ES-I3 (cell line): ENCODE measurements around the gene SIGLEC12.
"Not testable (repeated sequence)": the region's sequence is repeated elsewhere in the genome, so short reads cannot be mapped to it uniquely, and the experiment has no call there.

Source experiments
- H3K36me3 ChIP-seq: 2 replicates; pipeline ENCODE4 v1.6.1; 2013; ENCODE audit warnings: mild to moderate bottlenecking, low read length, control low read depth, moderate library complexity; ENCODE audit not compliant: insufficient read depth
- H3K4me1 ChIP-seq: 2 replicates; pipeline ENCODE4 v1.6.1; 2013; ENCODE audit warnings: mild to moderate bottlenecking, control low read depth, low read length; ENCODE audit not compliant: insufficient read depth
- H3K9ac ChIP-seq: 2 replicates; pipeline ENCODE4 v1.6.1; 2013; ENCODE audit warnings: low read depth, mild to moderate bottlenecking, low read length, moderate library complexity
- H3K9me3 ChIP-seq: 2 replicates; pipeline ENCODE4 v1.6.1; 2013; ENCODE audit warnings: mild to moderate bottlenecking, low read length, moderate library complexity; ENCODE audit not compliant: control insufficient read depth, insufficient read depth

Gene SIGLEC12

DNA sequence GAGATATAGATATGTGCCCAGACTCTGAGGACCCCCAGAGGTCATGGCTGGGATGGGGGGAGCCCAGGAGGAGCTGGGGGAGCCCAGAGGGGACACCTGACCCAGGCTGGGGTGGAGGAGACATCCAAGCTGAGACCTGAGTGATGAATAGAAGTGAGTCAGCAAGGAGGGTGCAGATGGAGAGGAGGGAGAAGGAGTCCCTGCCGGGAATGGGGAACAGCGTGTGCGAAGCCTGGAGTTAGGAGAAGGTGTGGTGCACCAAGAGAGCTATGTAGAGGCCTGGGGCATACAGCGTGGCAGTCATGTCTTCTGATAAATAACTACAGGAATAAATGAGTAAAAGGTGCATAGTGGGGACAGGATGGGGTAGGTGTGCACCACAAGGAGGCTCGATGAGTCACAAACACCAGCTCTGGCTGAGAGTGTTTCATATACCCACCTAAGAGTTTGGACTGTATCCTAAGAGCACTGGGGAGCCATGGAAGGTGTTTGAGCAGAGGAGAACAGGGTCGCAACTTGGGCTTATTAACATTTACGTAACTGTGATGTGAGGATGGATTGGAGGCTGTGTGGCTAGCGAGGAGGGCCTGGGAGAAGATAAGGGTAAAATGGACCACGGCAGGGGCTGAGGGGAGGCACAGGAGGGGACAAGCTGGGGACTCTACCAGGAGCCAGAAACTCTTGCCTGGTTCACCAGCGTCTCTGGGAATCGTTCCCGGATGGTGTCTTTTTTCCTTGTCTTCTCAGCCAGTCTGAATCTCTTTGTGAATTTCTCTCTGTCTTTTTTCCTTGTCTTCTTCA lies 21.9 kb downstream of the SIGLEC12 start:
- Histone ChIP-seq H3K36me3 (no peaks in the 10 kb centered on the region), H3K4me1 (no peaks in the 10 kb centered on the region), H3K9me3 (no peaks in the 10 kb centered on the region), H3K9ac (no peak overlapping the region)

DNA sequence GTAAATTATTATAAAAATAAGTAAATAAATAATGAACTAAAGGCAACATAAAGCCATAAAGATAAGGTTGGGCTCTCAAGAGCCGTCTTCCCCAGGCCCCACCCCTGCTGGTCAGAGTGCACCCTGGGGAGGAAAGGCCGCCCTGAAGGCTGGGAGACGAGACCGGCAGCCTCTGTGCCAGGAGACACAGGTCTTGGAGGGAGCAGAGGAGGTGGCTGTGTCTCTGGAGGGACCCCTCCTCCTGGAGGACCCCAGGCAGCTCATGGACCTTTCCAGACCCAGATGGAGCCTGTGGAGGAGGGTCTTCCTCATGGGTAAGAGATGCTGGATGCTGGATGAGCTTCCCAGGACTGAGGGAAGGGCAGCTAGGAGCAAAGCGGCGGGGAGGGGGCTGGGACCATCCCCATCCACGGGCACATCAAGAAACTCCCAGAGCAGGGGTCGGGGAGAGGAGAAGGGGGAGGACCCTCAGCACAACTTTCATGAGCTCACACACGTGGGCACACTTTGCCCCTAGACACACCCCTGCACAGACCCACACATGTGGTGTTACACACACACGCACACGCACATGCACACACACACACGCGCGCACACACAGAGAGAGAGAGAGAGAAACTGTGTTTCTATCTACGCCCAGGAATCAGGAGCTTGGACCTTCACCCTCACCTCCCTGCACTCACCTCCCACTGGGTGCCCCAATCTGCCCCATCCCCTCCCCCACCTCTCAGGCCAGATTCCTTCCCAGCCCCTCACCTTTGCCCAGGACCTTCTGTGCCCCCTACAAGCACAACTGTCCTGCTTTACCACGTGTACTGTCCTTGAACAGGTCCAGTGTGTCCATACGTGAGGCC lies 23.0 kb downstream of the SIGLEC12 start, which contains the start of gene CEACAM18:
CEACAM18 (plus strand) TSS at position 159 of the 854 bp plus-strand sequence.
- H3K4me1 ChIP-seq = no peaks in the 10 kb centered on the region
- H3K9ac ChIP-seq = no peak within 1 kb of the TSS
- H3K9me3 ChIP-seq = no peaks in the 10 kb centered on the region

GRCh38 chr19:51477344-51477743 lies 24.3 kb downstream of the SIGLEC12 start:
- no peaks in the 10 kb centered on the region for H3K36me3 ChIP-seq
- H3K9ac ChIP-seq = no peak overlapping the region
- no peaks in the 10 kb centered on the region for H3K9me3 ChIP-seq
- no peaks in the 10 kb centered on the region for H3K4me1 ChIP-seq

More for the DNA sequence above, 23.0 kb downstream of the SIGLEC12 start, which contains the start of gene CEACAM18:
- H3K36me3 ChIP-seq = no peaks in the 10 kb centered on the region

DNA sequence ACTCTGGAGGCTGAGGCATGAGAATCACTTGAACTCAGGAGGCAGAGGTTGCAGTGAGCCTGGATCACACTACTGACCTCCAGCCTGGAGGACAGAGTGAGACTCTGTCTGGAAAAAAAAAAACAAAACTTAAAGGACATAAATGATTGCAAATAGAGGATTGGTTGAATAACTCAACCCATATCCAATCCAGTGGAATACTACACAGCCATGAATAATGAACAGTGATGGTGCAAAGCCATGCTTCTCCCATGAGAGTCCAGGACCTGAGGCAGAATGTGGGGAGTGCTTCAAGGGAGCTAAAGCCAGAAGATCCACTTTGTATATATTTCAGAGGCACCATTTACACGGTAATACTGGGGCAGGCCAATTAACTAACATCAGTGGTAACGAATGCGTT lies 25.4 kb downstream of the SIGLEC12 start:
- Histone ChIP-seq H3K36me3 (no peaks in the 10 kb centered on the region), H3K9ac (no peak overlapping the region), H3K4me1 (no peaks in the 10 kb centered on the region), H3K9me3 (no peaks in the 10 kb centered on the region)

DNA sequence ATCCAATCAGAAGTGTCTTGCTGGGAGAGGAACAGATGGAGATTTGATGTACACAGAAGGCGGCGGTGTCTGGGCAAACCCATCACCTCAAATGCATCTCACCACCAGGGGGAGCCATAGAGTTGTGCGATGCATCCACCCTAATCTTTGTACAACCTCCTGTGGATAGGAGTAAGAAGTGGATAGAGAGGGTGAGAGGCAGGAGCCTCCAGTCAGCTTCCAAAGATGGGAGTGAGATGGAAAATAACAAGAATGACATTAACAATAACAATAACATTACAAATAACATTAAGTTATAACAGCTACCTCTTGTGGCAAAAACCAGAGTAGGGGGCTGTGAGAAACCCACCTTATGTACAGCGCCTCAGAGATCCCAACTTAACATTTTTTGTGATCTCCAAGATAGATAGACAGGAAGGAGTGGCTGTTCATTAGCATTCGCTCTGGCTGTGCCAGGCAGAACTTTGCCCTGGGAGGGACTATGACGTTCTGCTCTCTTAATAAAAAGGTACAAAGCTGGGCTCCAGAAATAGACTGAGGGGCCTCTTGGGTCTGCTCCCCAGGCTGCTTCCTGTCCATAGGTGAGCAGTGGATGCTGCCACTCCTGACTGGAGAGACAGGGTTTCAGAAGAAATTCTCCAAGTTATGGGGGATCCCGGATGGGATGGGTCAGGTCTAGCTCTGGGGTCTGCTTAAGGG lies 28.4 kb downstream of the SIGLEC12 start:
- no peak overlapping the region for H3K9ac ChIP-seq
- H3K36me3 ChIP-seq = no peaks in the 10 kb centered on the region
- H3K9me3 ChIP-seq = no peaks in the 10 kb centered on the region
- no peaks in the 10 kb centered on the region for H3K4me1 ChIP-seq

GRCh38 chr19:51472607-51473006 lies 29.0 kb downstream of the SIGLEC12 start:
- H3K36me3 ChIP-seq = no peaks in the 10 kb centered on the region
- H3K9ac ChIP-seq = no peak overlapping the region
- no peaks in the 10 kb centered on the region for H3K4me1 ChIP-seq
- H3K9me3 ChIP-seq = no peaks in the 10 kb centered on the region

- Histone ChIP-seq H3K36me3 (no peaks in the 10 kb centered on the region), H3K4me1 (no peaks in the 10 kb centered on the region), H3K9me3 (no peaks in the 10 kb centered on the region), H3K9ac (no peak overlapping the region)
These were observed 30.1 kb downstream of the SIGLEC12 start for GRCh38 chr19:51471527-51471926.

GRCh38 chr19:51470966-51471365 lies 30.6 kb downstream of the SIGLEC12 start:
- H3K36me3 ChIP-seq = no peaks in the 10 kb centered on the region
- H3K9ac ChIP-seq = no peak overlapping the region
- H3K9me3 ChIP-seq = no peaks in the 10 kb centered on the region
- H3K4me1 ChIP-seq = no peaks in the 10 kb centered on the region

DNA sequence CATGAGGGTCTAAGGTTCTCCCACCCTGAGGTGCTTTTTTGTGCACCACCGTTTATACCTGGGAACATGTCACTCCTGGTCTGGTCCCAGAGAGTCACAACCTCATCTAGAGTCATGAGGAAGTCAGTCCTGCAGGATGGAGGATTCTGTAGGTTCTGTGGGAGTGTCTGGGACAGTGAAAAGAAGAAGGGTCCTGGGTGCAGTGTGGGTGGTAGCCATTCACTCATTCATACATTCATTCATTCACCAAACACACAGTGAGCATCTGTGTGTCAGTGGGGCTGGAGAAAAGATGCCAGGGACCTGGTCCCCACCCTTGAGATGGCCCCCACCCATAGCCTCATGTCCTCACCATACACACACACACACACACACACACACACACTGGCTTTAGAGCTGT lies 32.0 kb downstream of the SIGLEC12 start:
- no peaks in the 10 kb centered on the region for H3K4me1 ChIP-seq
- H3K9me3 ChIP-seq = no peaks in the 10 kb centered on the region
- H3K36me3 ChIP-seq = no peaks in the 10 kb centered on the region
- no peak overlapping the region for H3K9ac ChIP-seq

DNA sequence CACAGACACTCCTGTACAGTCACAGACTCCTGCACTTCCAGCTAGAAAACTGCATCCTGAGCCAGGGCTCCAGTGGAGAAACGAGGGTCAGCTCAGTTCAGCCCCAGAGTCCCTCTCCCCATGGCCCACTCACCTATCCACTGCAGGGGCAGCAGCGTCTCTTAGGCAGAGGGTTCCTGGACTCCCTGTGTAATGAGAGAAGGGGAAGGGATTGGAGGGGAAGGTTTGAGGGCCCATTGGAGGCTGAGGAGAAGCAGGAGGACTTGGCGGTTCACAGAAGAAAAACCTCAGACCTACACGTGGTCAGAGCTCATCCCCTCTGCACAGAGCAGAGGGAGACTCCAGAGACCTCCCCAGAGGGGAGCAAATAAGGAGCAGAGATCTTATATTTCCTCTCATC lies 32.4 kb downstream of the SIGLEC12 start:
- Histone ChIP-seq H3K4me1 (no peaks in the 10 kb centered on the region), H3K36me3 (no peaks in the 10 kb centered on the region), H3K9ac (no peak overlapping the region), H3K9me3 (no peaks in the 10 kb centered on the region)

DNA sequence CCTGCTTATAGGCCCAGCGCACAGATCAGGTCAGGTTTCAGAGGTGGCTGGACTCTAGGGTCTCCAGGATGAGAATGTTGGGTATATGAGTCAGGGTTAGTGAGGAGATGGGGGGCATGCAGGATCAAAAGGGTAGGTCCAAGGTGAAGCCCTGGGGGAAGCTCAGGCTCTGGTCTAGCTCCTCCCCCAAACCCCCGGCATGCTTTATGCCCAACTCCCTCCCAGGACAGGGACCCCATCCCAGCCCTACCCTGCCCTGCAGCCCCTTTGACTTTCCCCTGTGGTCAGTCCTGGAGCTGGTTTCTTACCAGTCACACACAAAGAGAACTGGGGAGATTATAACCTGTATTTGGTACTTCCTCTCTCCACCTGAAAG lies 33.1 kb downstream of the SIGLEC12 start:
- Histone ChIP-seq H3K4me1 (no peaks in the 10 kb centered on the region), H3K36me3 (no peaks in the 10 kb centered on the region), H3K9me3 (no peaks in the 10 kb centered on the region), H3K9ac (no peak overlapping the region)

DNA sequence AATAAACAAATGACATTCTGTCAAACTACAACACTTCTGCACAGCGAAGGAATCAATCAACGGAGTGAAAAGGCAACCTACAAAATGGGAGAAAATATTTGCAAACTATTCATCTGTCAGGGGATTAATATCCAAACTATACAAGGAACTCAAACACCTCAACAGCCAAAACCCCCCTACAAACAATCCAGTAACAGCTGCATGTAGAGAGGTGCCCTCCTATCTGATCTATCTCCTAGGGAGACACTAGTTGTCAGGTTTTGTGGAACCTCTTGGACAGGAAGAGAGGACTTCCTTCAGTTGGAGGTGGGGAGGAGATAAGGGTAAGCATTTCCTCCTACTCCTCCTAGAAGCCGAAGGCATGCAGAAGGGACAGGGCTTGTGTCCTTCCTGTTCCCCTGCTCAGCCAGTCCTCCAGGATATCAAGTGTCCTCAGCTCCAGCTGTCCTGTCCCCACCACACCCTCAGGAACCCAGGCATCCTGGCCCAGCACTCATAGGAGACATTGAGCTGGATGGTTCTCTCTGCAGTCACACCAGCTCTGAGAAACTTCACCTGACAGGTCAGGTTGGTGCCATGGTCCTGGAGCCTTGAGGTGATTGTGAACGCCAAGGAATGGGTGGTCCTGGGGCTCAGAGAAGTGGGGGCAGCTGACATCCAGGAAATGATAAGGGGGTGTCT lies 33.6 kb downstream of the SIGLEC12 start:
- Histone ChIP-seq H3K9me3 (no peaks in the 10 kb centered on the region), H3K36me3 (no peaks in the 10 kb centered on the region), H3K9ac (no peak overlapping the region), H3K4me1 (no peaks in the 10 kb centered on the region)

- H3K9me3 ChIP-seq = no peaks in the 10 kb centered on the region
- no peaks in the 10 kb centered on the region for H3K36me3 ChIP-seq
- no peaks in the 10 kb centered on the region for H3K4me1 ChIP-seq
- no peak overlapping the region for H3K9ac ChIP-seq
These were observed 34.9 kb downstream of the SIGLEC12 start for GRCh38 chr19:51466723-51467122.

DNA sequence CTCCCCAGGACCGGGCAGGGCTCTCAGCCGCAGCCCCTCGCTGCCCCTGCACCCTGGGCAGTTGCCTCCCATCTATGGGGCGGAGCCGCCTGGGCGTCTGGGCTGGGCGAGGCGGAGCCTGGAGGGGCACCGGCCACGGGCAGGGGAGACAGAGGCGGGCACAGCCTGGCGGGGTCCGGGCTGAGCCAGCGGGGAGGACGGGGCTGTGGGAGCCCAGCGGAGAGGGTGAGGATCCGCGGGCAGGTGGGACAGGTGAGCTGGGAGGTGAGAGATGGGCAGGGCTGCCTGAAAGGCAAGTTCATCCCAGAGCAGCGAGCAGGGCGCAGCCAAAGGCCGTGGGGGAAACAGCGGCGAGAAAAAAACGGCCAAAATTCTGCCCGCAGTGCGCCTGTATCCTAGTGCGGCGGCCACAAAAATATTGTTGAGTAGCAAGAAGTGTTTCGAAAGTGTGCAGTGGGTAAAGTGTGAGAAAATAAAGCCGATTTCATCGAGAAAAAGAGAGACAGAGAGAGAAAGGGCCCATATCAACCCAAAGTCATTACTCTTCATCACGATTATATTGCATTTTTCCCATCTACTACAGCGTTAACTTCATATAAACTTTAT lies 37.5 kb downstream of the SIGLEC12 start:
- not testable (repeated sequence) for H3K4me1 ChIP-seq, H3K9me3 ChIP-seq

More for the DNA sequence above, 37.5 kb downstream of the SIGLEC12 start:
- H3K9ac ChIP-seq, H3K36me3 ChIP-seq: not testable (repeated sequence)
